ENCODE results near the gene NCBP2.

Gene NCBP2

DNA sequence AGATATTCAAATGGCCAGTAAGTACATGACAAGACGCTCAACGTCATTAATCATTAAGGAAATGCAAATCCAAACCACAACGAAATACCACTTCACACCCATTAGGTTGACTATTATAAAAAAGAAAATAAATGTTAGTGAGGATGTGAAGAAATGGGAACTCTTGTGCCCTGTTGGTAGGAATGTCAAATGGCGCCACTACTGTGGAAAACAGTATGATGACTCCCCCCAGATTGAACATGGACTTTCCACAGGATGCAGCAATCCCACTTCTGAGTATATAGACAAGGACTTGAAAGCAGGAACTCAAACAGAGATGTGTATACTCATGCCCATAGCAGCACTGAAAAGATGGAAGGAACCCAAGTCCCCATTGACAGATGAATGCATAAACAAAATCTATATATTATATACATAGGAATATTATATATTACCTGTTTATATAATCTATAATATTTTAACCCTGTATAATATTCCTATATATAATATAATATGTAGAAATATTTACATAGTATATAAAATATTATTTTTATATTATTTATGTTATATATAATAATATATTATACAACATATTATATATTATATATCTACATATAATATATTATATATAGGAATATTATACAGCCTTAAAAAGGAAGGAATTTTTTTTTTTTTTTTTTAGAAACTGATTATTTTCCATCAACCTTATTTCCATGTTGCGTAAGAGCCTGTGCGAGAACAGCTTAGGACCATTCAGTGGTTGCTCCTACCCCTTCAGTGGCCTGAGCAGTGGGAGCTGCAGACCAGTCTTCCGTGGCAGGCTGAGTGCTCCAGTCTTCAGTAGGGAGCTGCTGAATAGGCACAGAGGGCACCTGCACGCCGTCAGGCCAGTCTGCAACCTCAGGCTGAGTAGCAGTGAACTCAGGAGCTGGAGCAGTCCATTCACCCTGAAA, 43.9 kb upstream of the NCBP2 start:
- Histone ChIP-seq H3F3A (ENCODE audit: insufficient read depth, low read length) (no peaks in the 10 kb centered on the region), H2AFZ (ENCODE audit: low read length) (no peak overlapping the region), H3K36me3 (ENCODE audit: insufficient read depth, low read length) (peaks cover 5% of the 10 kb centered on the region; the same call in 1 of the 2 replicates), H3K9me3 (ENCODE audit: low read length) (peaks cover 6% of the 10 kb centered on the region), H3K9ac (ENCODE audit: low read length) (no peak overlapping the region), H4K20me1 (ENCODE audit: insufficient read depth, low read length) (no peaks in the 10 kb centered on the region), H3K27me3 (ENCODE audit: insufficient read depth, low read length) (peaks cover 11% of the 10 kb centered on the region), H3K27ac (ENCODE audit: low read depth, low read length, poor library complexity, severe bottlenecking) (no peak overlapping the region), H3K4me1 (ENCODE audit: insufficient read depth, low read length, severe bottlenecking) (no peaks in the 10 kb centered on the region), H3K4me3 (ENCODE audit: low read depth, low read length, poor library complexity, severe bottlenecking) (no peak overlapping the region), H3K9me2 (ENCODE audit: low read depth, low read length) (no peaks in the 10 kb centered on the region), H3K4me2 (ENCODE audit: low read length) (no peak overlapping the region), H3K79me2 (ENCODE audit: insufficient read depth, low read length) (no peaks in the 10 kb centered on the region)
- no peak for TF ChIP-seq CTCF (IDR thresholded peaks at IDR 0.05; ENCODE audit: low read length)
- TF ChIP-seq EZH2 (IDR thresholded peaks at IDR 0.05; ENCODE audit: borderline replicate concordance, low read length) = no peak

GRCh38 chr3:196985298-196985697, 43.0 kb upstream of the NCBP2 start:
- peaks cover 11% of the 10 kb centered on the region for H3K27me3 ChIP-seq (ENCODE audit: insufficient read depth, low read length)
- H3K9me3 ChIP-seq (ENCODE audit: low read length) = peaks cover 6% of the 10 kb centered on the region
- H3K79me2 ChIP-seq (ENCODE audit: insufficient read depth, low read length) = no peaks in the 10 kb centered on the region
- no peaks in the 10 kb centered on the region for H3K4me1 ChIP-seq (ENCODE audit: insufficient read depth, low read length, severe bottlenecking)
- no peaks in the 10 kb centered on the region for H3K9me2 ChIP-seq (ENCODE audit: low read depth, low read length)
- peaks cover 5% of the 10 kb centered on the region; the same call in 1 of the 2 replicates for H3K36me3 ChIP-seq (ENCODE audit: insufficient read depth, low read length)
- no peaks in the 10 kb centered on the region for H4K20me1 ChIP-seq (ENCODE audit: insufficient read depth, low read length)
- H3K4me3 ChIP-seq (ENCODE audit: low read depth, low read length, poor library complexity, severe bottlenecking) = no peak overlapping the region
- H3K9ac ChIP-seq (ENCODE audit: low read length) = no peak overlapping the region
- no peak overlapping the region for H3K4me2 ChIP-seq (ENCODE audit: low read length)
- TF ChIP-seq EZH2 (IDR thresholded peaks at IDR 0.05; ENCODE audit: borderline replicate concordance, low read length) = no peak
- TF ChIP-seq CTCF (IDR thresholded peaks at IDR 0.05; ENCODE audit: low read length) = no peak
- H3K27ac ChIP-seq (ENCODE audit: low read depth, low read length, poor library complexity, severe bottlenecking) = no peak overlapping the region
- H2AFZ ChIP-seq (ENCODE audit: low read length) = no peak overlapping the region
- no peaks in the 10 kb centered on the region for H3F3A ChIP-seq (ENCODE audit: insufficient read depth, low read length)

- Histone ChIP-seq H3K27ac (ENCODE audit: low read depth, low read length, poor library complexity, severe bottlenecking) (no peak overlapping the region), H3K79me2 (ENCODE audit: insufficient read depth, low read length) (no peaks in the 10 kb centered on the region), H4K20me1 (ENCODE audit: insufficient read depth, low read length) (no peaks in the 10 kb centered on the region), H3K36me3 (ENCODE audit: insufficient read depth, low read length) (peaks cover 5% of the 10 kb centered on the region; the same call in 1 of the 2 replicates), H3K4me2 (ENCODE audit: low read length) (no peak overlapping the region), H3K4me3 (ENCODE audit: low read depth, low read length, poor library complexity, severe bottlenecking) (no peak overlapping the region), H3K9ac (ENCODE audit: low read length) (no peak overlapping the region), H2AFZ (ENCODE audit: low read length) (no peak overlapping the region), H3K9me2 (ENCODE audit: low read depth, low read length) (no peaks in the 10 kb centered on the region), H3K9me3 (ENCODE audit: low read length) (peaks cover 6% of the 10 kb centered on the region), H3K27me3 (ENCODE audit: insufficient read depth, low read length) (peaks cover 5% of the 10 kb centered on the region; the same call in 1 of the 2 replicates), H3K4me1 (ENCODE audit: insufficient read depth, low read length, severe bottlenecking) (peaks cover 7% of the 10 kb centered on the region), H3F3A (ENCODE audit: insufficient read depth, low read length) (no peaks in the 10 kb centered on the region)
- TF ChIP-seq CTCF (IDR thresholded peaks at IDR 0.05; ENCODE audit: low read length) = no peak
- TF ChIP-seq EZH2 (IDR thresholded peaks at IDR 0.05; ENCODE audit: borderline replicate concordance, low read length) = no peak
These were observed 40.9 kb upstream of the NCBP2 start for GRCh38 chr3:196983186-196983585.

Measured in OCI-LY1 (cell line).